Gastroesophageal sphincter (tissue), 4 donors: Measurements from ENCODE around the gene COL6A1. TPM values are rescaled to one million over a fixed set of nuclear protein-coding genes. Genes with fewer than 3 reads are reported as not detected.

ENCODE experiments used
- ATAC-seq: fragments of 150-250 bp; one replicate; pipeline ENCODE4 v1.9.1; 2016; ENCODE audit warnings: mild to moderate bottlenecking, moderate library complexity
- H3K27ac ChIP-seq, 4 donors: fragments of 200-600 bp; sonication (generic) in 3 of 4; 1 replicate in 3 of 4; 2 replicates in 1 of 4; pipeline ENCODE4 v1.5.1; 2016 to 2019
- H3K27me3 ChIP-seq: fragments of 200-600 bp; sonication (generic); one replicate; pipeline ENCODE4 v1.5.1; 2019
- H3K36me3 ChIP-seq, 2 donors: fragments of 200-600 bp; sonication (generic); one replicate each; pipeline ENCODE4 v1.5.1; 2019; ENCODE audit warnings: control low read depth in 1 of 2
- H3K4me1 ChIP-seq, 3 donors: fragments of 200-600 bp; sonication (generic); 1 replicate in 2 of 3; 2 replicates in 1 of 3; pipeline ENCODE4 v1.5.1; 2016 to 2019; ENCODE audit warnings: control low read depth in 2 of 3
- H3K4me3 ChIP-seq, 2 donors: fragments of 200-600 bp; sonication (generic); one replicate each; pipeline ENCODE4 v1.5.1; 2019; ENCODE audit warnings: mild to moderate bottlenecking in 1 of 2, moderate library complexity in 1 of 2
- H3K9me3 ChIP-seq, 3 donors: fragments of 200-600 bp; sonication (generic); one replicate each; pipeline ENCODE4 v1.5.1; 2017 to 2019; ENCODE audit warnings: control low read depth in 2 of 3
- CTCF ChIP-seq, 4 experiments: fragments of 200-600 bp in 2 of 4; fragments of 450-650 bp in 2 of 4; sonication (generic) in 1 of 4; IDR thresholded peaks; one replicate each; pipeline ENCODE4 v1.5.1; 2017 to 2019; ENCODE audit warnings: antibody characterized with exemption in 4 of 4, mild to moderate bottlenecking in 2 of 4, moderate library complexity in 2 of 4
- EP300 ChIP-seq: sonication (generic); formaldehyde crosslinking; IDR thresholded peaks from one replicate; pipeline ENCODE4 v1.6.1; 2017; ENCODE audit warnings: antibody characterized with exemption, mild to moderate bottlenecking
- POLR2A ChIP-seq, 2 donors: fragments of 450-650 bp; IDR thresholded peaks; one replicate each; pipeline ENCODE4 v1.6.1; 2017; ENCODE audit warnings: antibody characterized with exemption in 2 of 2, mild to moderate bottlenecking in 2 of 2, moderate library complexity in 1 of 2
- POLR2AphosphoS5 ChIP-seq: sonication (generic); formaldehyde crosslinking; IDR thresholded peaks from one replicate; pipeline ENCODE4 v1.6.1; 2017; ENCODE audit warnings: antibody characterized with exemption
- WGBS, 2 donors: methylation state at CpG; one replicate each; pipeline ENCODE4 v1.1.5; 2018; ENCODE audit warnings: low coverage in 1 of 2; 5-methylcytosine and 5-hydroxymethylcytosine counted together
- total RNA-seq, 4 donors: library from RNA; depleted of rRNA; stranded (reverse); fragments of >200 nt; gene quantifications; one replicate each; pipeline ENCODE4 v1.1.0, GENCODE V29; 2016

The COL6A1 gene
- total RNA-seq, 4 donors from 2014 or later = 477 to 1,231 (median 878) TPM

- no peak for ATAC-seq
- TF ChIP-seq CTCF (IDR thresholded peaks at IDR 0.05) (no peak), EP300 (no peak), POLR2AphosphoS5 (no peak), POLR2A (IDR thresholded peaks at IDR 0.05) (no peak)
These were observed 38.6 kb upstream of the COL6A1 start for GRCh38 chr21:45942755-45943629.

GRCh38 chr21:45943630-45944540 lies 37.7 kb upstream of the COL6A1 start:
- no peaks in the 10 kb centered on the region for H3K36me3 ChIP-seq
- H3K27me3 ChIP-seq = no peaks in the 10 kb centered on the region
- ATAC-seq = no peak
- TF ChIP-seq POLR2A (IDR thresholded peaks at IDR 0.05) = no peak
- no peak for TF ChIP-seq POLR2AphosphoS5
- TF ChIP-seq EP300 = no peak
- no peak for TF ChIP-seq CTCF (IDR thresholded peaks at IDR 0.05)
- no peak overlapping the region for H3K4me3 ChIP-seq
- H3K9me3 ChIP-seq = no peaks in the 10 kb centered on the region
- H3K27ac ChIP-seq = no peak overlapping the region
- H3K4me1 ChIP-seq = no peaks in the 10 kb centered on the region
- 72 to 92% methylated on average over 2 to 5 of the region's 8 CpGs for WGBS, 2 donors

More at GRCh38 chr21:45942755-45943629, 38.6 kb upstream of the COL6A1 start:
- no CpG with 5 or more reads among the region's 20 CpGs for WGBS, 2 donors
- H3K36me3 ChIP-seq = no peaks in the 10 kb centered on the region
- H3K27ac ChIP-seq = no peak overlapping the region
- H3K27me3 ChIP-seq = no peaks in the 10 kb centered on the region
- H3K4me1 ChIP-seq = no peaks in the 10 kb centered on the region
- no peaks in the 10 kb centered on the region for H3K9me3 ChIP-seq
- H3K4me3 ChIP-seq = no peak overlapping the region

- no peaks in the 10 kb centered on the region for H3K9me3 ChIP-seq
- no peak overlapping the region for H3K4me3 ChIP-seq
- H3K27me3 ChIP-seq = no peaks in the 10 kb centered on the region
- no peak for TF ChIP-seq EP300
- TF ChIP-seq POLR2A (IDR thresholded peaks at IDR 0.05) = no peak
- TF ChIP-seq CTCF (IDR thresholded peaks at IDR 0.05) = no peak
- no peak for TF ChIP-seq POLR2AphosphoS5
- no peaks in the 10 kb centered on the region for H3K36me3 ChIP-seq
- WGBS, 2 donors = 80 to 83% methylated on average over 1 of the region's 14 CpGs
- no peak overlapping the region for H3K27ac ChIP-seq
- H3K4me1 ChIP-seq = peaks cover 0 to 2% (median 0%) of the 10 kb centered on the region in 3 donors
- no peak for ATAC-seq
These were observed 37.0 kb upstream of the COL6A1 start for GRCh38 chr21:45944601-45945000.

GRCh38 chr21:45945066-45945867 lies 36.3 kb upstream of the COL6A1 start:
- no peak overlapping the region for H3K4me3 ChIP-seq
- WGBS, 2 donors = 95 to 97% methylated on average over 4 to 7 of the region's 24 CpGs
- peaks cover 0 to 8% (median 3%) of the 10 kb centered on the region in 3 donors for H3K4me1 ChIP-seq
- H3K27ac ChIP-seq = peak overlapping the region in 2 of 4 donors; percentile 14 to 35
- TF ChIP-seq EP300 (no peak), CTCF (IDR thresholded peaks at IDR 0.05) (no peak), POLR2AphosphoS5 (no peak), POLR2A (IDR thresholded peaks at IDR 0.05) (no peak)
- no peak for ATAC-seq
- no peaks in the 10 kb centered on the region for H3K36me3 ChIP-seq
- no peaks in the 10 kb centered on the region for H3K9me3 ChIP-seq
- H3K27me3 ChIP-seq = no peaks in the 10 kb centered on the region
